ENCODE results near the gene HRH2.

DNA sequence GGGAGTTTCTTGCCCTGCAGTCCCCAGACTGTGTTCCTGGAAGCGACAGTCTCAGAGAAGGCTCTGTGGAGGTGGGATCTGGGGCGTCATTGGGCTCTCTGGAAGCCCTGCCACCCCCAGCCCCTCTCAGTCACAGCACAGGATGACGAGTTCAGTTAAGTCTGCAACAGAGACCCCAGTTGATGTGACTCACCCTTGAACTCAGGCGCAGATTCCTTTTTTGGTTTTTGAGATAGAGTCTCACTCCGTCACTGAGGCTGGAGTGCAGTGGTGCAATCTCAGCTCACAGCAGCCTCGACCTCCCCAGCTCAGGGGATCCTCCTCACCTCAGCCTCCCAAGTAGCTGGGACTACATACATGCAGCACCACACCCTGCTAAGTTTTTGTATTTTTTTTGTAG is 8.3 kb downstream of the HRH2 start:
- TF ChIP-seq, protein P1, sequence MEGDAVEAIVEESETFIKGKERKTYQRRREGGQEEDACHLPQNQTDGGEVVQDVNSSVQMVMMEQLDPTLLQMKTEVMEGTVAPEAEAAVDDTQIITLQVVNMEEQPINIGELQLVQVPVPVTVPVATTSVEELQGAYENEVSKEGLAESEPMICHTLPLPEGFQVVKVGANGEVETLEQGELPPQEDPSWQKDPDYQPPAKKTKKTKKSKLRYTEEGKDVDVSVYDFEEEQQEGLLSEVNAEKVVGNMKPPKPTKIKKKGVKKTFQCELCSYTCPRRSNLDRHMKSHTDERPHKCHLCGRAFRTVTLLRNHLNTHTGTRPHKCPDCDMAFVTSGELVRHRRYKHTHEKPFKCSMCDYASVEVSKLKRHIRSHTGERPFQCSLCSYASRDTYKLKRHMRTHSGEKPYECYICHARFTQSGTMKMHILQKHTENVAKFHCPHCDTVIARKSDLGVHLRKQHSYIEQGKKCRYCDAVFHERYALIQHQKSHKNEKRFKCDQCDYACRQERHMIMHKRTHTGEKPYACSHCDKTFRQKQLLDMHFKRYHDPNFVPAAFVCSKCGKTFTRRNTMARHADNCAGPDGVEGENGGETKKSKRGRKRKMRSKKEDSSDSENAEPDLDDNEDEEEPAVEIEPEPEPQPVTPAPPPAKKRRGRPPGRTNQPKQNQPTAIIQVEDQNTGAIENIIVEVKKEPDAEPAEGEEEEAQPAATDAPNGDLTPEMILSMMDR (IDR thresholded peaks at IDR 0.05), result no peak
- no peak for TF ChIP-seq EZH2 (IDR thresholded peaks at IDR 0.05; ENCODE audit: borderline replicate concordance, insufficient read depth, low read depth, low read length, poor library complexity, severe bottlenecking)
